Fibroblast of lung (primary cell): Measurements from ENCODE around the gene ST8SIA6.

Experiments used
- EZH2 ChIP-seq: IDR thresholded peaks from 2 replicates; pipeline ENCODE4 v1.5.1; 2012; ENCODE audit warnings: low read length, control low read depth, mild to moderate bottlenecking; ENCODE audit errors: missing control alignments
- TF ChIP-seq, protein P1 (sequence below), 2 donors: IDR thresholded peaks in 1 of 2; conservative IDR thresholded peaks in 1 of 2; 1 replicate in 1 of 2; 2 replicates in 1 of 2; pipeline ENCODE4 v1.5.1; 2011 to 2012; ENCODE audit warnings: low read length in 2 of 2, control low read depth in 1 of 2, inconsistent platforms in 1 of 2, low read depth in 1 of 2, mild to moderate bottlenecking in 1 of 2

DNA sequence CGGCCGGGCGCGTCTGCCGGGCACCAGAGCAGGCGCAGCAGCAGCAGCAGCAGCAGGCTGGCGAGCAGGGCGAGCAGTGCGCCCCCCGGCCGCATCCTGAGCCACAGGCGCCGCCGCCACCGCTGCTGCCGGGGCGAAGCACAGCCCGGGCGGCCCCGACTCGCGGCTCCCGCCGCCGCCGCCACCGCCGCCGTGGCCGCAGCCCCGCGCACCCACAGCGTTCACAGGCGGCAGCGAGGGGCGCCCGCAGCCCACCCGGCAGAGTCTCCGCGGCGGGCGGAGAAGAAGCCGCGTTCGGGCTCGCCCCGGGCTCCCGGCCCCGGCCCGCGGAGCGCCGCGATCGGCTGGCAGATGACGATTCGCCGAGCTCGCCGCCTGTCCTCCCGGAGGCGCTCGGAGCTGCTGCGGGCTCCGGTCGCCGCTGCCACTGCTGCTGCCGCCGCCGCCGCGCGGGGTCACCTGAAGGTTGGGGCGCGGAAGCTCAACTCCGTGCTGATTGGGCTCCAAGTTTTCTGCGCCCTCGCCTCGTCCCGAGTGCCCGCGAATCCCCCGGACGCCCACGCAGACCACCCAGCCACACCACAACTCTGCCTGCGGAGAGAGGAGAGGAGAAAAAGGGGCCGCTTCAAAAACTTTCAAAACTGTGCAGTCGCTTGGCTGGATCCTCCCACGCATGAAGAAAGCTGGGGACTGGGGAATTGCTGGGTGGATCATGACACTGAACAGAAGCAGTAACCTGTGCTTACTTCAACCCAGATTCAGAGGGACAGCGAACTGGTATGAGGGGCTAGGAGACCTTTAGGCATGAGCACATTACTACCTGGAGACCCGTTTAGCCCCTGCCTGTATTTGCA lies at the start of gene ST8SIA6:
- TF ChIP-seq EZH2: no peak
- TF ChIP-seq, protein P1, sequence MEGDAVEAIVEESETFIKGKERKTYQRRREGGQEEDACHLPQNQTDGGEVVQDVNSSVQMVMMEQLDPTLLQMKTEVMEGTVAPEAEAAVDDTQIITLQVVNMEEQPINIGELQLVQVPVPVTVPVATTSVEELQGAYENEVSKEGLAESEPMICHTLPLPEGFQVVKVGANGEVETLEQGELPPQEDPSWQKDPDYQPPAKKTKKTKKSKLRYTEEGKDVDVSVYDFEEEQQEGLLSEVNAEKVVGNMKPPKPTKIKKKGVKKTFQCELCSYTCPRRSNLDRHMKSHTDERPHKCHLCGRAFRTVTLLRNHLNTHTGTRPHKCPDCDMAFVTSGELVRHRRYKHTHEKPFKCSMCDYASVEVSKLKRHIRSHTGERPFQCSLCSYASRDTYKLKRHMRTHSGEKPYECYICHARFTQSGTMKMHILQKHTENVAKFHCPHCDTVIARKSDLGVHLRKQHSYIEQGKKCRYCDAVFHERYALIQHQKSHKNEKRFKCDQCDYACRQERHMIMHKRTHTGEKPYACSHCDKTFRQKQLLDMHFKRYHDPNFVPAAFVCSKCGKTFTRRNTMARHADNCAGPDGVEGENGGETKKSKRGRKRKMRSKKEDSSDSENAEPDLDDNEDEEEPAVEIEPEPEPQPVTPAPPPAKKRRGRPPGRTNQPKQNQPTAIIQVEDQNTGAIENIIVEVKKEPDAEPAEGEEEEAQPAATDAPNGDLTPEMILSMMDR (conservative IDR thresholded peaks at IDR 0.05 in 1 of 2, IDR thresholded peaks at IDR 0.05 in 1 of 2; ENCODE audit: low read depth in 1 of 2, low read length in 2 of 2): no peak
